Duodenal mucosa (tissue), 2 donors: ENCODE data around the gene DLL1.

Experiments used
- H3K27ac ChIP-seq: one replicate; pipeline ENCODE4 v1.7.0; 2013; ENCODE audit warnings: low read depth, low read length
- H3K27me3 ChIP-seq, 2 donors: one replicate each; pipeline ENCODE4 v1.7.0; 2013; ENCODE audit warnings: low read length in 2 of 2, control low read depth in 1 of 2; ENCODE audit not compliant: insufficient read depth in 2 of 2, control insufficient read depth in 1 of 2
- H3K36me3 ChIP-seq, 2 donors: one replicate each; pipeline ENCODE4 v1.7.0; 2013; ENCODE audit warnings: low read length in 2 of 2, control low read depth in 1 of 2; ENCODE audit not compliant: insufficient read depth in 2 of 2, control insufficient read depth in 1 of 2
- H3K4me1 ChIP-seq, 2 donors: one replicate each; pipeline ENCODE4 v1.7.0; 2013; ENCODE audit warnings: low read length in 2 of 2, control low read depth in 1 of 2; ENCODE audit not compliant: insufficient read depth in 2 of 2, control insufficient read depth in 1 of 2
- H3K4me3 ChIP-seq, 2 donors: one replicate each; pipeline ENCODE4 v1.7.0; 2013; ENCODE audit warnings: low read length in 2 of 2, low read depth in 1 of 2
- H3K9ac ChIP-seq, 2 donors: one replicate each; pipeline ENCODE4 v1.7.0; 2013; ENCODE audit warnings: low read length in 2 of 2, low read depth in 1 of 2
- H3K9me3 ChIP-seq, 2 donors: one replicate each; pipeline ENCODE4 v1.7.0; 2013; ENCODE audit warnings: low read length in 2 of 2, control low read depth in 1 of 2; ENCODE audit not compliant: control insufficient read depth in 1 of 2

The DLL1 gene

GRCh38 chr6:170243791-170244291 is 47.0 kb downstream of the DLL1 start:
- H3K36me3 ChIP-seq: no peaks in the 10 kb centered on the region
- no peak overlapping the region for H3K4me3 ChIP-seq
- H3K27ac ChIP-seq: no peak overlapping the region
- no peaks in the 10 kb centered on the region for H3K27me3 ChIP-seq
- no peaks in the 10 kb centered on the region for H3K9me3 ChIP-seq
- no peak overlapping the region for H3K9ac ChIP-seq
- no peaks in the 10 kb centered on the region for H3K4me1 ChIP-seq

GRCh38 chr6:170243386-170243785 is 47.5 kb downstream of the DLL1 start:
- Histone ChIP-seq H3K36me3 (no peaks in the 10 kb centered on the region), H3K9me3 (no peaks in the 10 kb centered on the region), H3K27me3 (no peaks in the 10 kb centered on the region), H3K4me1 (no peaks in the 10 kb centered on the region), H3K9ac (no peak overlapping the region), H3K4me3 (no peak overlapping the region), H3K27ac (no peak overlapping the region)

DNA sequence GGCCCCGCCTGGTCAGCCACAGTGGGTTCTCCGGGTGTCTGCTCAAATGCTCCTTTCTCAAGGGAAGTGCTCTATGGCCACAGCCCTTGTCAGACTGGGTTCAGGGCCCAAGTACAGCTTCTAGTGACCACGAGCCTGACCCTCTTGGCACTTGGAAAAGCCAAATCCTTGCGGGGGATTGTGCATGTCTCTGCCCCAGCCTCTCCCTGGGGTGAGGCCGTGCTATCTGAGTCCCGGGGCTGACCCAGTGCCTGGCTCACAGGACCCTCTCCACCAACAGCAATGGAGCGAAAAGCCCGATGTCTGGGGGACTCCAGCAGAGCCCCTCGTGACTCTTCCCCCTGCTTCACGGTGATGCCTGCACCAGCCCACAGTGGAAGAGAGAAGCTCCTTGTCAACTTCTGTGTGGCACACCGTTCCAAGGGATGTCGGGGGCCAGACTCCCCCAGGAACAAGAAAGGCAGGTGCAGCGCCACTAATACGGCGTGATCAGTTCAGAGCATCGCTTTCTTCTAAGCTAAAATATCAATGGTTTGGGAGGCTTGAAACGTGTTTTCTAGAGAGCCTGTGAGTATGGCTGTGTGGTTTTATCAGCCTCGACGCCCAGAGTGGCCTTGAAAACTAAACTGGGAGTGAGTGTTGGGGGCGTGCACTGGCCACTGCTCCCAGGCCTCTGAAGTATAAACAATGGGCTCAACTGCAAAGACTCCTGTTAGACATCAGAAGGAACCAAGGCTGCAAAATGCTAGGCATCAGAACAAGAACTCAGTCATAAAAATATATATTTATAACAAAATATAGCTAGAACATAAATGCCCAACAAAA is 51.9 kb downstream of the DLL1 start:
- H3K4me3 ChIP-seq: no peak overlapping the region
- H3K36me3 ChIP-seq: no peaks in the 10 kb centered on the region
- no peaks in the 10 kb centered on the region for H3K9me3 ChIP-seq
- H3K4me1 ChIP-seq: peaks cover 0 to 4% of the 10 kb centered on the region in 2 donors
- no peaks in the 10 kb centered on the region for H3K27me3 ChIP-seq
- H3K9ac ChIP-seq: no peak overlapping the region
- no peak overlapping the region for H3K27ac ChIP-seq

DNA sequence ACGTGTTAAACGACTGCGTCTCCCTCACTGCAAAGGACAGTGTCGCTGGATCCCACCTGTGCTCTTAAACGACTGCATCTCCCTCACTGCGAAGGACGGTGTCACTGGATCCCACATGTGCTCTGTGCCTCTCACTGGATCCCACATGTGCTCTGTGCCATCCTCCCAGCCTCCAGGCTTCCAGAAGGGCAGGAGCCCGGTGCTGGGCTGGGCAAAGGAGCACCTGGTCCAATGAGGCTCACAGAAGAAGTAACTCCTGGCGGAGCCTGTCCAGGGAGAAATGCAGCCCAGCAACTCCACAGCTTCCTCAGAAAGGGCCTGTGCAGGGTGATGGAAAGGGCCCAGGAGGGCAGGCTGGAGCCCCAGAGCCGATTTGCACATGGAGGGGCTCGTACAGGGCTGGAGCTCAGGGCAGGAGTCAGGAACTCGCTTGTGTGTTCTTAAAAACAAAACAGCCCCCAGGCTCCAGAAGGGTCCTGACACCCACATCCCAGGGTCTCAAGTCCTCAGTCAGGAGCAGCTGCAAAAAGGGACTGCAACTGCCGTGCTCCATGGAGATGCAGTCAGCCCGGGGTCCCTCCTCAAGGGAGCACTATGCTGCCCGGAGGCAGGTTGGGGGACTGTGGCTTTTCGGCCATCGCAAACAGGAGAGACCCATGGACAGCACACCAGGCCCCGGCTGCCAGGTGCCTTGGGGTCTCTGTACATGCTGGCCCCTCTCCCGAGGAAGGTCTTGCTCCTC is 52.7 kb downstream of the DLL1 start:
- H3K36me3 ChIP-seq: no peaks in the 10 kb centered on the region
- H3K4me1 ChIP-seq: peaks cover 0 to 10% of the 10 kb centered on the region in 2 donors
- no peaks in the 10 kb centered on the region for H3K27me3 ChIP-seq
- no peak overlapping the region for H3K27ac ChIP-seq
- no peak overlapping the region for H3K9ac ChIP-seq
- H3K9me3 ChIP-seq: no peaks in the 10 kb centered on the region
- H3K4me3 ChIP-seq: no peak overlapping the region

GRCh38 chr6:170236131-170236836 is 54.6 kb downstream of the DLL1 start:
- Histone ChIP-seq H3K27ac (no peak overlapping the region), H3K9ac (no peak overlapping the region), H3K27me3 (no peaks in the 10 kb centered on the region), H3K4me3 (no peak overlapping the region), H3K9me3 (no peaks in the 10 kb centered on the region), H3K36me3 (no peaks in the 10 kb centered on the region), H3K4me1 (peaks cover 0 to 10% of the 10 kb centered on the region in 2 donors)

DNA sequence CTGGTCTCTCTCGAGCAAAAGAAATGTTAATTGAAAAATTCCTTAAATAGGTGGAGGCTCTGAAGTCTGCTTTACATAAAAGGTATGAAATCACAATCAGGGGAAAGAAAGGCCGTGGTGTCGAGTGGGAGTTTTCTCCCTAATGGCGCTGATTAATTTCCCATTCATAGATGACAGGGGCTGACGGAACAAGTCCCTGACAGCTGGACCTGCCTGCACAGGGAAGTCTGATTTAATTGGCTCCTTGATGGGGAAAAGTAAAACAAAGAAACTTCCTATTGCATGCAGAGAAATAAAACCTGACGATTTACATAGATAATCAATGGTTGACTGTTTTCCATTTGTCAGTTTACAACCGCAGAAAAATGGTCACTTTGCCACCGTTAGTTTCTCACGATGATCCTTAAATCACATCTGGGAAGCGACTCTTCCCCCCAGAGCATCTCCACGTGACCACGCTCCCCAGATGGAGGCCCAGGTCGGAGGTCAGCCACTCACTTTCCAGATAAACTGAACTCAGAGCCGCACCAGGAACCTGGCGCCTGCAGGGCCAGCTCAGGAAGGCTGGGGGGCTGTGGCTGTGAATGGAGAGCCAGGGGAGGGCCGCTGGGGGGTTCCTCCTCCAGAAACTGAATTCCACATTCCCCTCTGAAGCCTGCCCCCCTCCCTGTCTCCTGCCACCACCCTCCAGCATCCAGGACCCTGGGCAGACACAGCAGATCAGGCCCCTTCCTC is 55.3 kb downstream of the DLL1 start:
- H3K9me3 ChIP-seq: no peaks in the 10 kb centered on the region
- H3K27me3 ChIP-seq: no peaks in the 10 kb centered on the region
- no peak overlapping the region for H3K9ac ChIP-seq
- H3K4me1 ChIP-seq: peaks cover 0 to 10% of the 10 kb centered on the region in 2 donors
- no peaks in the 10 kb centered on the region for H3K36me3 ChIP-seq
- no peak overlapping the region for H3K4me3 ChIP-seq
- no peak overlapping the region for H3K27ac ChIP-seq

DNA sequence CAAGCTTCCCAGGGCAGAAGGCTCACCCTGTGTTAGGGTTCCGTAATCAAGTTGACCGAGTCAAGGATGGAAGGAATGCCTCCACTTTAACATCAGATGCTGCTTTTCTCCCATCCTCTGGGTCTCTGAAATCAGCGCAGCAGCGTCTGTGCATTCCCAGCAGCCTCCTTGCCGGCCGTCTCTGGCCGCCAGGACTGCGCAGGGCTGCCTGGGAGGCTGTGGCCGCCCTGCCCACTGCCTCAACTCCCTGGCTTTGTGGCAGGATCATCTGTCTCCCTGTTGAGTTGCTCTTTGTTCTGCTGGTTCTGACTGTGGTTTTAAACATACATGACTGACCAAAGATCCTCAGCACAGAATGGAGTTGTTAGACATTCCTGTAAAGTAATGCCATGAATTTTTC is 56.5 kb downstream of the DLL1 start:
- no peak overlapping the region for H3K27ac ChIP-seq

GRCh38 chr6:170233286-170234205 is 57.3 kb downstream of the DLL1 start:
- H3K9ac ChIP-seq: no peak overlapping the region
- H3K4me3 ChIP-seq: no peak overlapping the region
- no peak overlapping the region for H3K27ac ChIP-seq
- H3K27me3 ChIP-seq: no peaks in the 10 kb centered on the region
- H3K36me3 ChIP-seq: no peaks in the 10 kb centered on the region
- no peaks in the 10 kb centered on the region for H3K9me3 ChIP-seq
- peaks cover 0 to 10% of the 10 kb centered on the region in 2 donors for H3K4me1 ChIP-seq

More for the DNA sequence above, 56.5 kb downstream of the DLL1 start:
- H3K27me3 ChIP-seq: no peaks in the 10 kb centered on the region
- H3K36me3 ChIP-seq: no peaks in the 10 kb centered on the region
- H3K4me1 ChIP-seq: peaks cover 0 to 10% of the 10 kb centered on the region in 2 donors
- H3K4me3 ChIP-seq: no peak overlapping the region
- H3K9me3 ChIP-seq: no peaks in the 10 kb centered on the region
- H3K9ac ChIP-seq: no peak overlapping the region
